Lung (tissue), 16 donors: ENCODE data around the gene SUPT16H. TPM values are rescaled to one million over a fixed set of nuclear protein-coding genes. Genes with fewer than 3 reads are reported as not detected.
A peak's percentile ranks its signal among the peaks of the same experiment; 100 is the strongest.

Experiments used
- ATAC-seq: fragments of 200-7000 bp; cut with Tn5 transposase; one replicate; pipeline ENCODE4 v1.9.1; 2020; ENCODE audit warnings: moderate number of reproducible peaks; ENCODE audit not compliant: insufficient read depth, low FRiP score
- DNase-seq, 3 donors: peaks; one replicate each; pipeline ENCODE4 v3.0.0-alpha.2; 2013 to 2017
- H3K27ac ChIP-seq, 2 donors: one replicate each; pipeline ENCODE4 v1.5.1; 2013; ENCODE audit warnings: mild to moderate bottlenecking in 2 of 2, moderate library complexity in 2 of 2, control low read depth in 1 of 2, inconsistent platforms in 1 of 2, low read depth in 1 of 2, low read length in 1 of 2
- H3K27me3 ChIP-seq, 3 donors: one replicate each; pipeline ENCODE4 v1.5.1; 2013; ENCODE audit warnings: low read length in 2 of 3; ENCODE audit not compliant: control insufficient read depth in 3 of 3, insufficient read depth in 3 of 3
- H3K36me3 ChIP-seq, 4 donors: one replicate each; pipeline ENCODE4 v1.5.1; 2013; ENCODE audit warnings: low read length in 4 of 4, mild to moderate bottlenecking in 1 of 4, moderate library complexity in 1 of 4; ENCODE audit not compliant: control insufficient read depth in 4 of 4, insufficient read depth in 4 of 4
- H3K4me1 ChIP-seq, 5 donors: one replicate each; pipeline ENCODE4 v1.5.1; 2013; ENCODE audit warnings: low read length in 5 of 5, mild to moderate bottlenecking in 2 of 5, moderate library complexity in 1 of 5; ENCODE audit not compliant: control insufficient read depth in 5 of 5, insufficient read depth in 5 of 5
- H3K4me3 ChIP-seq: one replicate; pipeline ENCODE4 v1.5.1; 2013; ENCODE audit warnings: mild to moderate bottlenecking, control low read depth, moderate library complexity
- H3K9ac ChIP-seq, 2 donors: one replicate each; pipeline ENCODE4 v1.5.1; 2013; ENCODE audit warnings: low read length in 2 of 2, control low read depth in 1 of 2; ENCODE audit not compliant: insufficient read depth in 1 of 2
- H3K9me3 ChIP-seq, 4 donors: one replicate each; pipeline ENCODE4 v1.5.1; 2013; ENCODE audit warnings: low read length in 3 of 4, mild to moderate bottlenecking in 1 of 4, moderate library complexity in 1 of 4; ENCODE audit not compliant: control insufficient read depth in 4 of 4, insufficient read depth in 3 of 4
- CTCF ChIP-seq: IDR thresholded peaks from 2 replicates; pipeline ENCODE4 v1.5.1; 2012; ENCODE audit warnings: mild to moderate bottlenecking; ENCODE audit errors: control extremely low read depth, extremely low read depth
- WGBS, 2 donors: extraction: QIAGEN DNeasy Blood & Tissue Kit; methylation state at CpG; one replicate each; pipeline ENCODE4 v1.1.7; 2013; 5-methylcytosine and 5-hydroxymethylcytosine counted together
- long read RNA-seq, 5 donors: transcript quantifications; one replicate each; lab custom pipeline, GENCODE V29; 2026
- polyA plus RNA-seq, 2 donors: library from polyadenylated mRNA; stranded (reverse); fragments of 200-250 nt; gene quantifications; one replicate each; pipeline ENCODE4 v1.2.1, GENCODE V29; 2013
- total RNA-seq, 2 donors: library from RNA; depleted of rRNA in 1 of 2; stranded (reverse); fragments of >200 nt in 1 of 2; gene quantifications; one replicate each; pipeline ENCODE4 v1.2.1, GENCODE V29; 2014 to 2021
- donor health status: control.
- donor health status: control.
- donor health status: Bipolar disorder and iron deficiency.
- donor health status: healthy.
- donor health status: DM: yes; HTN: yes; CAD: no.

Gene SUPT16H
- total RNA-seq: 10 to 100 TPM; 49.0 to 63.7 TPM
- polyA plus RNA-seq: 10 to 100 TPM; 45.3 to 45.4 TPM
- long read RNA-seq, donor 1, full-length matches to known transcripts: 8 of 29 reads
- long read RNA-seq, donor 1, partial matches to known transcripts: 21 of 29 reads
- long read RNA-seq, donor 1, other reads (novel, unspliced or antisense): 0 of 29 reads
- long read RNA-seq, donor 2, full-length matches to known transcripts: 1 of 9 reads
- long read RNA-seq, donor 2, partial matches to known transcripts: 8 of 9 reads
- long read RNA-seq, donor 2, other reads (novel, unspliced or antisense): 0 of 9 reads
- long read RNA-seq, donor 3, full-length matches to known transcripts: 4 of 26 reads
- long read RNA-seq, donor 3, partial matches to known transcripts: 22 of 26 reads
- long read RNA-seq, donor 3, other reads (novel, unspliced or antisense): 0 of 26 reads
- long read RNA-seq, donor 4, partial matches to known transcripts: 6 of 9 reads
- long read RNA-seq, donor 4, other reads (novel, unspliced or antisense): 0 of 9 reads
- long read RNA-seq, donor 5, full-length matches to known transcripts: 17 of 51 reads
- long read RNA-seq, donor 5, partial matches to known transcripts: 34 of 51 reads
- long read RNA-seq, donor 5, other reads (novel, unspliced or antisense): 0 of 51 reads

GRCh38 chr14:21383848-21384493 is at the start of gene SUPT16H:
SUPT16H (minus strand) TSS chr14:21384019; CDS start chr14:21383927, 92 bp downstream.
- H3K9me3 ChIP-seq: no peaks in the 10 kb centered on the region
- H3K4me1 ChIP-seq: peaks cover 0 to 16% (median 0%) of the 10 kb centered on the region in 5 donors
- peak; percentile 98 for ATAC-seq
- peaks cover 10 to 19% (median 17%) of the 10 kb centered on the region in 4 donors for H3K36me3 ChIP-seq
- H3K9ac ChIP-seq: peak within 1 kb of the TSS; percentile 98
- WGBS, 2 donors: 0% methylated on average over 54 of the region's 54 CpGs
- H3K4me3 ChIP-seq: peak within 1 kb of the TSS; percentile 87
- peak; percentile 98 to 99 (median 98) for DNase-seq
- H3K27me3 ChIP-seq: no peaks in the 10 kb centered on the region
- peak within 1 kb of the TSS; percentile 88 to 94 for H3K27ac ChIP-seq
- no peak for TF ChIP-seq CTCF

- H3K4me1 ChIP-seq: peaks cover 0 to 13% (median 0%) of the 10 kb centered on the region in 5 donors
- ATAC-seq (no peak), DNase-seq (no peak)
- no peak for TF ChIP-seq CTCF
- H3K4me3 ChIP-seq: no peak overlapping the region
- H3K27me3 ChIP-seq: no peaks in the 10 kb centered on the region
- no peak overlapping the region for H3K27ac ChIP-seq
- WGBS, 2 donors: 97 to 100% methylated on average over 2 of the region's 2 CpGs
- H3K9ac ChIP-seq: no peak overlapping the region
- H3K9me3 ChIP-seq: no peaks in the 10 kb centered on the region
- peaks cover 20 to 44% (median 36%) of the 10 kb centered on the region in 4 donors for H3K36me3 ChIP-seq
These were observed 47.3 kb upstream of the SUPT16H start for GRCh38 chr14:21431126-21431525.

- no peak for TF ChIP-seq CTCF
- Histone ChIP-seq H3K36me3 (peaks cover 32 to 63% (median 47%) of the 10 kb centered on the region in 4 donors), H3K9ac (no peak overlapping the region), H3K9me3 (no peaks in the 10 kb centered on the region), H3K27ac (no peak overlapping the region), H3K4me3 (no peak overlapping the region), H3K27me3 (no peaks in the 10 kb centered on the region), H3K4me1 (no peaks in the 10 kb centered on the region)
- WGBS, 2 donors: 94 to 96% methylated on average over 4 of the region's 4 CpGs
- ATAC-seq (no peak), DNase-seq (no peak)
These were observed 45.1 kb upstream of the SUPT16H start for GRCh38 chr14:21428930-21429329.
